ENCODE measurements around the gene NRSN1.

NRSN1 gene

DNA sequence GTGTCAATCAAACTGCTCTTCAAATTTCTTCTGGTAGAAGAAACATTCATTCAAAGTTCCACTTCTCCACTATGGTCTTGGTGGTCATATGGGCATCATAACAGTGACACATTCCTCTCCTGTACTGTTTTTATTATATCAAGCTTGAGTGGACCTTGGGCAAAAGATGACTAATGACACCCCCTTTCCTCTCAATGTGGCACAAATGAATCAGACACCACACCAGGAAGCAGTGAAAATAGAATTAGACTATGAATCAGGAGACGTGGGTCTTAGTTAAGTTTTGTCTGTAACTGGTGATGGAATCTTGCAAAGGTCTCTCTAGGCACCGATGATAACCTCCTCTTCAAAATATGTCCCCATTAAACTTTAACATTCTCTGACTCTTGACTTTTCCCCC is 9.0 kb upstream of the NRSN1 start:
- TF ChIP-seq, protein P1, sequence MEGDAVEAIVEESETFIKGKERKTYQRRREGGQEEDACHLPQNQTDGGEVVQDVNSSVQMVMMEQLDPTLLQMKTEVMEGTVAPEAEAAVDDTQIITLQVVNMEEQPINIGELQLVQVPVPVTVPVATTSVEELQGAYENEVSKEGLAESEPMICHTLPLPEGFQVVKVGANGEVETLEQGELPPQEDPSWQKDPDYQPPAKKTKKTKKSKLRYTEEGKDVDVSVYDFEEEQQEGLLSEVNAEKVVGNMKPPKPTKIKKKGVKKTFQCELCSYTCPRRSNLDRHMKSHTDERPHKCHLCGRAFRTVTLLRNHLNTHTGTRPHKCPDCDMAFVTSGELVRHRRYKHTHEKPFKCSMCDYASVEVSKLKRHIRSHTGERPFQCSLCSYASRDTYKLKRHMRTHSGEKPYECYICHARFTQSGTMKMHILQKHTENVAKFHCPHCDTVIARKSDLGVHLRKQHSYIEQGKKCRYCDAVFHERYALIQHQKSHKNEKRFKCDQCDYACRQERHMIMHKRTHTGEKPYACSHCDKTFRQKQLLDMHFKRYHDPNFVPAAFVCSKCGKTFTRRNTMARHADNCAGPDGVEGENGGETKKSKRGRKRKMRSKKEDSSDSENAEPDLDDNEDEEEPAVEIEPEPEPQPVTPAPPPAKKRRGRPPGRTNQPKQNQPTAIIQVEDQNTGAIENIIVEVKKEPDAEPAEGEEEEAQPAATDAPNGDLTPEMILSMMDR (IDR thresholded peaks at IDR 0.05) = no peak

- TF ChIP-seq, protein P1 (IDR thresholded peaks at IDR 0.05) = no peak
Measured at GRCh38 chr6:24122139-24122538, 3.9 kb upstream of the NRSN1 start.

DNA sequence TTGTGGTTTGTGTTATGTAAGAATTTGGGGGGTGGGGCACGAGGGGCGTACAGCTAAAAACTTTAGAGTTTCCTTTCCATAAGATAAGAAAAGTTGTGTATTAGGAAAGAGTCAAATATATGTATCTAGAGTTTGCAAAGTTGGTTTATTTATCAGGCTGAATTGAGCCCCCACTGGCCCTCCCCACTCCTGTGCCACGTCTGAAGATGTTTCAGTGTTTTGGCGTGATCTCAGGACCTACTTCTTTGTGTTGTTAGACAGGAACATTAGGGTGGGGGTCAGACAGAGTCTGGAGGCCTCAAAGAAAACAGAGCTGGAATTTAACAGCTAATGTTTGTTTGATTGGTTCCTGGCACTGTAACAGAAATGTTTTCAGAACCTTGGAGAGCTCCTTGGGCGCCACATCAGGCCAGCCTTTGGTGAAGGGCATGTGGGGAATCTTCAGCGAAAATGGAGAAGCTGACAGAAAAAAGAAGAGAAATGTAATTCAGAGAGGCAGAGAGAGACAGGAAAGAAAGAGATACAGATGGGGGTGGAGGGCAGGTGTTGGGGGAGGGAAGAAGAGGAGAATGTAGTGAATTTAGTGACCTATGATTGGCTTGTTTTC is 674 bp downstream of the NRSN1 start:
- TF ChIP-seq, protein P1 (IDR thresholded peaks at IDR 0.05) = no peak

- TF ChIP-seq, protein P1 (IDR thresholded peaks at IDR 0.05) = no peak
Measured at GRCh38 chr6:24127316-24127715, 1.3 kb downstream of the NRSN1 start.

DNA sequence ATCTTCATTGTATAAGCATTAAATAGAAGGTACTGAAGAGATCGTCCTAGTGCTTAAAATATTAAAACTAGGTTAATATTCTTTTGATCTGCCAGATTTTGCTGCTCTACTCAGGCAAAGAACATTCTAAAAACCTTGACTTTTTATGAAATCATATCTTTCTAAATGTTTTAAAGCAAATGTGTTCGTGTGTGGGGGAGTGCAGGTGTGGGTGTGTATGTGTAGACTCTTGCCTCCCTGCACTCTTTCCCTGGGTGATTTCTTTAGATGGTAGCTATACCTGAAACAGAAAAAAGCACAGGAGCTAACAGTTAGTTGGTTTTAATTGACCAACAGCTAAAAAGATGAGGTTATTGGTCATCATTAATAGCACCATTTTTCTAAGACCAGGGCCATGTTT is 5.7 kb downstream of the NRSN1 start:
- TF ChIP-seq, protein P1 (IDR thresholded peaks at IDR 0.05) = no peak

DNA sequence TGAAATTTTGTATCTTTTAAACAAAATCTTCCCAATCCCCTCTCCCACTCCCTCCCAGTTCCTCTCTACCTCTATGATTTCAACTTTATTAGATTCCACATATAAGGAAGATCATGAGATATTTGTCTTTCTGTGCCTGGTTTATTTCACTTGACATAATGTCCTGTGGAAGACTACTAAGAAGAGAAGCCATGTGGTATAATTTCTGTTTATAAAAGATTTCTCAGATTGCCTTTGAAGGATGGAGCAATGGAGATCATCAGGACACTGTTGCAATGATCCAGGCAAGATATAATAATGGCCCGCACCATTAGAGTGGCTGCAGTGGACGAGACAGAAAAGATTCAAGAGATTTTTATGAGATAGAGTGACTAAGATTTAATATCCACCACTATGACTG is 13.1 kb downstream of the NRSN1 start:
- TF ChIP-seq, protein P1 (IDR thresholded peaks at IDR 0.05) = no peak

- TF ChIP-seq, protein P1 (IDR thresholded peaks at IDR 0.05) = no peak
Measured at GRCh38 chr6:24139639-24140038, 13.6 kb downstream of the NRSN1 start.

- TF ChIP-seq, protein P1 (IDR thresholded peaks at IDR 0.05) = no peak
Measured at GRCh38 chr6:24140591-24140990, 14.6 kb downstream of the NRSN1 start.

Data from LNCAP (cell line).